ENCODE measurements around the gene ZCCHC7. TPM values are rescaled to one million over a fixed set of nuclear protein-coding genes. Genes with fewer than 3 reads are reported as not detected.

The ZCCHC7 gene
- total and polyA plus RNA-seq, 10 of the 15 experiments (the other 5 are each of a cell fraction or from before 2014, with no cell fraction given): 42.9 to 178 (median 53.3) TPM

DNA sequence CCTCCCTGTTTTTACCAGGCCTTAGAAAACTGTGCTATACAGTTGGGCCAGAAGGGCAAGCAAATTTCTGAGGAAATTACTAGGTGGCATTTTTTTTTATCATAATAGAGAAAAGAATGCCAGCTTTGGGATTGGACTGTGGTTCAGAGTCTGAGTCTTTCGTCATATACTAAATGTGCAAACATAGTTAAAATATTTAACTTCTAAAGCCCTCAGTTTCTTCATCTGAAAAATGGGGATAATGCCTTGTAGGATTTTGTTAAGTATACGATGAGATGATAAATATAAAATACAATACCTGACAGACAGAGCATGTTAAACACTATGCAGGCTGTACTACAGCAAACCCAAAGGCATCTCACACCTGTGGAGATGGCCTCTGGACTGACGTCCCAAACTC, 214.9 kb downstream of the ZCCHC7 start:
- ChIA-PET RAD21 (ENCODE audit: unreplicated experiment) (interaction anchor here (1.0 to 1.3 kb wide), 2 partner anchors 13 to 38 kb away, joined by 3 to 4 read pairs; no protein-coding TSS in a partner anchor), POLR2A (interaction anchor here (0.6 to 1.0 kb wide), 3 partner anchors 10 to 25 kb away, joined by 3 to 6 read pairs (median 3); no protein-coding TSS in a partner anchor), CTCF (interaction anchor here (0.8 to 4.6 kb wide), 4 partner anchors 9 to 333 kb away, joined by 3 to 38 read pairs (median 4); no protein-coding TSS in a partner anchor), SMC1A (ENCODE audit: uncharacterized antibody, unreplicated experiment) (interaction anchor here (1.0 kb wide), 3 partner anchors 12 to 34 kb away, joined by 3 to 8 read pairs (median 3); no protein-coding TSS in a partner anchor)
- intact Hi-C loops (cut with micrococcal nuclease; ENCODE audit: unreplicated experiment) (no loop called here), in situ Hi-C loops (cut with MboI) (no loop called here)
- no peaks in the 10 kb centered on the region for H3K27me3 ChIP-seq (replicated peaks in 1 of 2; ENCODE audit: control insufficient read depth in 2 of 2, insufficient read depth in 2 of 2, low read length in 1 of 2)
- H3K4me1 ChIP-seq (ENCODE audit: control insufficient read depth, insufficient read depth, low read length): peaks cover 19% of the 10 kb centered on the region
- H3K4me2 ChIP-seq (ENCODE audit: control insufficient read depth, insufficient read depth): no peak overlapping the region
- FAIRE-seq (no peak), ATAC-seq (no peak), DNase-seq (ENCODE audit: low read depth, low spot score) (no peak)
- H3K79me2 ChIP-seq (ENCODE audit: control insufficient read depth, insufficient read depth, low read length): peaks cover 2% of the 10 kb centered on the region
- no TSS peak for BruUV-seq (replicated peaks)
- H3K27ac ChIP-seq (ENCODE audit: control insufficient read depth, insufficient read depth): no peak overlapping the region; the same call in 1 of the 2 replicates
- H4K20me1 ChIP-seq (ENCODE audit: control insufficient read depth, insufficient read depth): no peaks in the 10 kb centered on the region
- no peaks in the 10 kb centered on the region for H3K36me3 ChIP-seq (ENCODE audit: control insufficient read depth in 2 of 2, insufficient read depth in 2 of 2, low read length in 1 of 2)
- H3K4me3 ChIP-seq: no peak overlapping the region
- no peak overlapping the region for H2AFZ ChIP-seq (ENCODE audit: control insufficient read depth, low read depth, low read length)
- no peaks in the 10 kb centered on the region for H3K9me3 ChIP-seq (replicated peaks; ENCODE audit: control insufficient read depth, insufficient read depth, low read length)
- H3K9ac ChIP-seq (ENCODE audit: control insufficient read depth, insufficient read depth, low read length): no peak overlapping the region
- 2% methylated on average over 3 of the region's 3 CpGs for WGBS (ENCODE audit: insufficient coverage, insufficient replicate concordance, low lambda C conversion rate, missing lambda C conversion rate)
- TF ChIP-seq MTA3 (IDR thresholded peaks at IDR 0.05; ENCODE audit: borderline replicate concordance, low read length): no peak
- TF ChIP-seq, protein P1, sequence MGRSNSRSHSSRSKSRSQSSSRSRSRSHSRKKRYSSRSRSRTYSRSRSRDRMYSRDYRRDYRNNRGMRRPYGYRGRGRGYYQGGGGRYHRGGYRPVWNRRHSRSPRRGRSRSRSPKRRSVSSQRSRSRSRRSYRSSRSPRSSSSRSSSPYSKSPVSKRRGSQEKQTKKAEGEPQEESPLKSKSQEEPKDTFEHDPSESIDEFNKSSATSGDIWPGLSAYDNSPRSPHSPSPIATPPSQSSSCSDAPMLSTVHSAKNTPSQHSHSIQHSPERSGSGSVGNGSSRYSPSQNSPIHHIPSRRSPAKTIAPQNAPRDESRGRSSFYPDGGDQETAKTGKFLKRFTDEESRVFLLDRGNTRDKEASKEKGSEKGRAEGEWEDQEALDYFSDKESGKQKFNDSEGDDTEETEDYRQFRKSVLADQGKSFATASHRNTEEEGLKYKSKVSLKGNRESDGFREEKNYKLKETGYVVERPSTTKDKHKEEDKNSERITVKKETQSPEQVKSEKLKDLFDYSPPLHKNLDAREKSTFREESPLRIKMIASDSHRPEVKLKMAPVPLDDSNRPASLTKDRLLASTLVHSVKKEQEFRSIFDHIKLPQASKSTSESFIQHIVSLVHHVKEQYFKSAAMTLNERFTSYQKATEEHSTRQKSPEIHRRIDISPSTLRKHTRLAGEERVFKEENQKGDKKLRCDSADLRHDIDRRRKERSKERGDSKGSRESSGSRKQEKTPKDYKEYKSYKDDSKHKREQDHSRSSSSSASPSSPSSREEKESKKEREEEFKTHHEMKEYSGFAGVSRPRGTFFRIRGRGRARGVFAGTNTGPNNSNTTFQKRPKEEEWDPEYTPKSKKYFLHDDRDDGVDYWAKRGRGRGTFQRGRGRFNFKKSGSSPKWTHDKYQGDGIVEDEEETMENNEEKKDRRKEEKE (IDR thresholded peaks at IDR 0.05): no peak
- TF ChIP-seq JUNB (IDR thresholded peaks at IDR 0.05): no peak
- TF ChIP-seq POLR2AphosphoS5 (IDR thresholded peaks at IDR 0.05; ENCODE audit: low read length): no peak
- TF ChIP-seq YBX1 (IDR thresholded peaks at IDR 0.05): no peak
- TF ChIP-seq IRF4 (IDR thresholded peaks at IDR 0.05; ENCODE audit: low read depth, low read length): no peak
- no peak for TF ChIP-seq SMARCA5 (IDR thresholded peaks at IDR 0.05)
- TF ChIP-seq, protein P2, sequence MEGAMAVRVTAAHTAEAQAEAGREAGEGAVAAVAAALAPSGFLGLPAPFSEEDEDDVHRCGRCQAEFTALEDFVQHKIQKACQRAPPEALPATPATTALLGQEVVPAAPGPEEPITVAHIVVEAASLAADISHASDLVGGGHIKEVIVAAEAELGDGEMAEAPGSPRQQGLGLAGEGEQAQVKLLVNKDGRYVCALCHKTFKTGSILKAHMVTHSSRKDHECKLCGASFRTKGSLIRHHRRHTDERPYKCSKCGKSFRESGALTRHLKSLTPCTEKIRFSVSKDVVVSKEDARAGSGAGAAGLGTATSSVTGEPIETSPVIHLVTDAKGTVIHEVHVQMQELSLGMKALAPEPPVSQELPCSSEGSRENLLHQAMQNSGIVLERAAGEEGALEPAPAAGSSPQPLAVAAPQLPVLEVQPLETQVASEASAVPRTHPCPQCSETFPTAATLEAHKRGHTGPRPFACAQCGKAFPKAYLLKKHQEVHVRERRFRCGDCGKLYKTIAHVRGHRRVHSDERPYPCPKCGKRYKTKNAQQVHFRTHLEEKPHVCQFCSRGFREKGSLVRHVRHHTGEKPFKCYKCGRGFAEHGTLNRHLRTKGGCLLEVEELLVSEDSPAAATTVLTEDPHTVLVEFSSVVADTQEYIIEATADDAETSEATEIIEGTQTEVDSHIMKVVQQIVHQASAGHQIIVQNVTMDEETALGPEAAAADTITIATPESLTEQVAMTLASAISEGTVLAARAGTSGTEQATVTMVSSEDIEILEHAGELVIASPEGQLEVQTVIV (IDR thresholded peaks at IDR 0.05; ENCODE audit: borderline replicate concordance, partially characterized antibody): no peak
- no peak for TF ChIP-seq YY1 (IDR thresholded peaks at IDR 0.05; ENCODE audit: low read depth, low read length)
- TF ChIP-seq PAX5 (IDR thresholded peaks at IDR 0.05; ENCODE audit: borderline replicate concordance, low read depth, low read length): no peak
- TF ChIP-seq ETV6 (conservative IDR thresholded peaks at IDR 0.05 in 1 of 2, IDR thresholded peaks at IDR 0.05 in 1 of 2; ENCODE audit: borderline replicate concordance in 1 of 2, low read depth in 1 of 2): no peak
- TF ChIP-seq, protein P3, sequence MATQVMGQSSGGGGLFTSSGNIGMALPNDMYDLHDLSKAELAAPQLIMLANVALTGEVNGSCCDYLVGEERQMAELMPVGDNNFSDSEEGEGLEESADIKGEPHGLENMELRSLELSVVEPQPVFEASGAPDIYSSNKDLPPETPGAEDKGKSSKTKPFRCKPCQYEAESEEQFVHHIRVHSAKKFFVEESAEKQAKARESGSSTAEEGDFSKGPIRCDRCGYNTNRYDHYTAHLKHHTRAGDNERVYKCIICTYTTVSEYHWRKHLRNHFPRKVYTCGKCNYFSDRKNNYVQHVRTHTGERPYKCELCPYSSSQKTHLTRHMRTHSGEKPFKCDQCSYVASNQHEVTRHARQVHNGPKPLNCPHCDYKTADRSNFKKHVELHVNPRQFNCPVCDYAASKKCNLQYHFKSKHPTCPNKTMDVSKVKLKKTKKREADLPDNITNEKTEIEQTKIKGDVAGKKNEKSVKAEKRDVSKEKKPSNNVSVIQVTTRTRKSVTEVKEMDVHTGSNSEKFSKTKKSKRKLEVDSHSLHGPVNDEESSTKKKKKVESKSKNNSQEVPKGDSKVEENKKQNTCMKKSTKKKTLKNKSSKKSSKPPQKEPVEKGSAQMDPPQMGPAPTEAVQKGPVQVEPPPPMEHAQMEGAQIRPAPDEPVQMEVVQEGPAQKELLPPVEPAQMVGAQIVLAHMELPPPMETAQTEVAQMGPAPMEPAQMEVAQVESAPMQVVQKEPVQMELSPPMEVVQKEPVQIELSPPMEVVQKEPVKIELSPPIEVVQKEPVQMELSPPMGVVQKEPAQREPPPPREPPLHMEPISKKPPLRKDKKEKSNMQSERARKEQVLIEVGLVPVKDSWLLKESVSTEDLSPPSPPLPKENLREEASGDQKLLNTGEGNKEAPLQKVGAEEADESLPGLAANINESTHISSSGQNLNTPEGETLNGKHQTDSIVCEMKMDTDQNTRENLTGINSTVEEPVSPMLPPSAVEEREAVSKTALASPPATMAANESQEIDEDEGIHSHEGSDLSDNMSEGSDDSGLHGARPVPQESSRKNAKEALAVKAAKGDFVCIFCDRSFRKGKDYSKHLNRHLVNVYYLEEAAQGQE (IDR thresholded peaks at IDR 0.05; ENCODE audit: low read depth, low read length): no peak
- TF ChIP-seq NFXL1 (IDR thresholded peaks at IDR 0.05; ENCODE audit: borderline replicate concordance): no peak
- TF ChIP-seq GATAD2B (conservative IDR thresholded peaks at IDR 0.05; ENCODE audit: low read depth): no peak
- no peak for TF ChIP-seq TBL1XR1 (IDR thresholded peaks at IDR 0.05; ENCODE audit: low read depth, low read length)

All from GM12878 (cell line).